Kidney epithelial cell (primary cell): ENCODE data around the gene LAYN. TPM values are rescaled to one million over a fixed set of nuclear protein-coding genes. Genes with fewer than 3 reads are reported as not detected.

Source experiments
- DNase-seq: peaks from one replicate; pipeline ENCODE4 v3.0.0-alpha.2; 2010; ENCODE audit warnings: low read depth
- H3K27me3 ChIP-seq: 2 replicates; pipeline ENCODE4 v1.6.0; 2011; ENCODE audit warnings: low read length; ENCODE audit not compliant: control insufficient read depth, insufficient read depth
- H3K36me3 ChIP-seq: 2 replicates; pipeline ENCODE4 v1.5.1; 2011; ENCODE audit warnings: low read length; ENCODE audit not compliant: control insufficient read depth, insufficient read depth
- H3K4me3 ChIP-seq: 2 replicates; pipeline ENCODE4 v1.5.1; 2011; ENCODE audit warnings: low read depth, mild to moderate bottlenecking, control low read depth, low read length
- total RNA-seq: library from RNA; depleted of rRNA; stranded (reverse); fragments of >200 nt; gene quantifications from 2 replicates; pipeline ENCODE4 v1.2.3, GENCODE V29; 2015
- TF ChIP-seq, protein P1 (sequence below): IDR thresholded peaks from 2 replicates; pipeline ENCODE4 v1.5.1; 2011; ENCODE audit warnings: mild to moderate bottlenecking, moderate library complexity, low read length, control low read depth, inconsistent platforms; ENCODE audit not compliant: insufficient read depth, poor library complexity, severe bottlenecking

The LAYN gene
- total RNA-seq, 1 donor from 2014 or later, result 29.1 TPM

DNA sequence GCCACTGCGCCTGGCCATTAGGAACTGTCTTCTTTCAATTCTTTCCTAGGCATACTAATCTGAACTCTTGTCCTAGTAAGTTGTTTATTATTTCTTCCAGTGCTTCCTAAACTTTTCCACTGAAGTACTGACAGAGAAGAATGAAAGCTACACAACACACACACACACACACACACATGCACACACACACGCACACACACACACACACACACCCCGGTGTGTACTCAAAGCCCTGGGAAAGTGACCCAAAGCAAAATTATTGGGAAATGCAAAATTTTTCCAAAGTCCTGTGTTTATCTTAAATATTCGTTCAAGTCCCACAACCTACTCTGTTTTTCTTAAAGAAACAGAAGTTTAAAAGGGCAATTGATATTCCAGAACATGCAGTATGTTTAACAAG lies 42.4 kb downstream of the LAYN start:
- Histone ChIP-seq H3K27me3 (no peaks in the 10 kb centered on the region), H3K4me3 (no peak overlapping the region), H3K36me3 (no peaks in the 10 kb centered on the region)
- TF ChIP-seq, protein P1, sequence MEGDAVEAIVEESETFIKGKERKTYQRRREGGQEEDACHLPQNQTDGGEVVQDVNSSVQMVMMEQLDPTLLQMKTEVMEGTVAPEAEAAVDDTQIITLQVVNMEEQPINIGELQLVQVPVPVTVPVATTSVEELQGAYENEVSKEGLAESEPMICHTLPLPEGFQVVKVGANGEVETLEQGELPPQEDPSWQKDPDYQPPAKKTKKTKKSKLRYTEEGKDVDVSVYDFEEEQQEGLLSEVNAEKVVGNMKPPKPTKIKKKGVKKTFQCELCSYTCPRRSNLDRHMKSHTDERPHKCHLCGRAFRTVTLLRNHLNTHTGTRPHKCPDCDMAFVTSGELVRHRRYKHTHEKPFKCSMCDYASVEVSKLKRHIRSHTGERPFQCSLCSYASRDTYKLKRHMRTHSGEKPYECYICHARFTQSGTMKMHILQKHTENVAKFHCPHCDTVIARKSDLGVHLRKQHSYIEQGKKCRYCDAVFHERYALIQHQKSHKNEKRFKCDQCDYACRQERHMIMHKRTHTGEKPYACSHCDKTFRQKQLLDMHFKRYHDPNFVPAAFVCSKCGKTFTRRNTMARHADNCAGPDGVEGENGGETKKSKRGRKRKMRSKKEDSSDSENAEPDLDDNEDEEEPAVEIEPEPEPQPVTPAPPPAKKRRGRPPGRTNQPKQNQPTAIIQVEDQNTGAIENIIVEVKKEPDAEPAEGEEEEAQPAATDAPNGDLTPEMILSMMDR, result no peak
- no peak for DNase-seq

DNA sequence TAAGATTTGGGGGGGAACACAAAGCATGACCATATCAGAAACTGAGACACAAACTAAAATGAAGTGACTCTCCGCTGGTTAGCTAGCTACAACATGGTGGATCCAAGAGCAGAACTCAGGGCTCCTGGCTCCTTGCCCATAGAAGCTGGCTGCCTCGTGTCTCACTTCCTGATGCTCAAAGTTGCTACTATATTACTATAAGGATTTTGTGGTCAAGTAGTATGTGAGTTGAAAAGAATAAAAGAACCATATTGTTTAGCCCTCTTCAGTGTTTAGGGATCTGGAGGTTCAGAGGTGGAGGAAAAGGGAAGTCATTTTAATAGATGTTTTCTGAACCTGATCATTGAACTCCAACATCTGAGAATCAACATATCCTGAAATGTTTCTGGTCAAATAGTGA lies 44.9 kb downstream of the LAYN start:
- no peak for DNase-seq
- Histone ChIP-seq H3K27me3 (no peaks in the 10 kb centered on the region), H3K4me3 (no peak overlapping the region), H3K36me3 (no peaks in the 10 kb centered on the region)
- TF ChIP-seq, protein P1, result no peak

DNA sequence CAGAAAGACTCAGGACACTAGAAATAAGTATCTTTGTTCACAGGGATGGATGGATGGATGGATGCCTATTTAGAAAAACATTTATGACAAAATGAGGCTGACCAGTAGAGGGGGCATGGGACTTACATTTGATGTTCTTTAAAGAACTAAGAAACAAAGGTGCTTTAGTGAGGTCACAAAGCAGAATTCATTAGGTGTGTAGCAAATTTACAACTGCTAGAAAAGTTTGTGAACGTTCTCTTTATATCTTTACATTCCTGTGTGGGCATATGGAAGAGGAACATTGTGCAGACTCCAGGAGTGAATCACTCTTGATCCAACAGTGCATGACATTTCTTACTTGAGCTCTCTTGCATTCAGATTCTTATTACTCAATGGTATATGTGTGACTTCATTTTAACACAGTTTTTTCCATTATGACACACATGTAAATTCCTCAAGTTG lies 45.9 kb downstream of the LAYN start:
- TF ChIP-seq, protein P1, result peak; percentile 60
- DNase-seq, result no peak
- H3K27me3 ChIP-seq, result no peaks in the 10 kb centered on the region
- H3K36me3 ChIP-seq, result no peaks in the 10 kb centered on the region
- H3K4me3 ChIP-seq, result no peak overlapping the region

DNA sequence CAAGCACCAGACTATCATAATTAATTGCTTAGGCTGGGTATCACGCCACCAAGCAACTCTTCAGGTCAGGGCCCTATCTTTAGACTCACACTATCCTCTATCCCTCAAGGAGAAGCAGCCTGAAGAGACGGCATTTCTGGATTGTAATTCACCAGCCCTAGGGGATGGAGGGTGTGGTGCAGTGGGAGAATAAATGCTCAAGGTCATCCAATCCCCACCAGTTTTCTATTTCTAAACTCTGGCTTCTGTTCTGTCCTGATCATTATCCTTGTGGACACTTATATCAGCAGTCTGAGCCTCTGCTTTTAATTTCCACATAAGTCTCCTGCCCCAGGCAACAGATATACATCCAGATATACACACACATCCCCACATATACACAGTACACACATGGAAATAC lies 48.6 kb downstream of the LAYN start:
- Histone ChIP-seq H3K36me3 (no peaks in the 10 kb centered on the region), H3K4me3 (no peak overlapping the region), H3K27me3 (no peaks in the 10 kb centered on the region)
- TF ChIP-seq, protein P1, result no peak
- DNase-seq, result no peak

DNA sequence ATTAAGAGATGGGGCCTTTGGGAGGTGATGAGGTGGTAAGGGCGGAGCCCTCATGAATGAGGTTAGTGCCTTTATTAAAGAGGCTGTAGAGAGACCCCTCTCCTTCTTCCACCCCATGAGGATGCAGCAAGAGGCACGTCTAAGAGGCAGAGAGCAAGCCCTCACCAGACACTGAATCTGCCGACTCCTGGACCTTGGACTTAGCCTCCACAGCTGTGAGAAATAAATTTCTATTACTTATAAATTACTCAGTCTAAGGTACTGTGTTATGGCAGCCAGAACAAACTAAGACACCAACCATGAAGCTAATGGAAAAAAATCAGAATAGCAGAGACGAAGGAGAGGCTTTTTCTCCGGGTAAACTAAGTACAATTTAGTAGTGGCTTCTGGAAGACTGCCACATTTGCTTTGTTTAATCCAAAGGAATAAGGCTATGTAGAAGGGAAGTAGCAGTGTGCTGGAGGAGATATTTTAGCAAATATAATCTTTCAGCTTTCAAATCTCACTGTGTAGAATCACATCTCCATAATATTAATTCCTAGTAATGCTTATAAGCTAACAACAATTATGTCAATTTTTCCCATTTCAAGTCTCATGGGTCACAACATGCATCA lies 49.5 kb downstream of the LAYN start:
- TF ChIP-seq, protein P1, result no peak
- no peak overlapping the region for H3K4me3 ChIP-seq
- no peak for DNase-seq
- no peaks in the 10 kb centered on the region for H3K36me3 ChIP-seq
- H3K27me3 ChIP-seq, result no peaks in the 10 kb centered on the region
